Activated CD8-positive, alpha-beta memory T cell treated with anti-CD3 and anti-CD28 coated beads, Interleukin-2, amount 50 U/mL, for 1 hour (primary cell): Measurements from ENCODE around the gene SYT13.
"Not testable (repeated sequence)": the region's sequence is repeated elsewhere in the genome, so short reads cannot be mapped to it uniquely, and the experiment has no call there.

Experiments
- DNase-seq: peaks from one replicate; pipeline ENCODE4 v3.0.0-alpha.2; 2020; ENCODE audit errors: extremely low read depth

SYT13 gene

DNA sequence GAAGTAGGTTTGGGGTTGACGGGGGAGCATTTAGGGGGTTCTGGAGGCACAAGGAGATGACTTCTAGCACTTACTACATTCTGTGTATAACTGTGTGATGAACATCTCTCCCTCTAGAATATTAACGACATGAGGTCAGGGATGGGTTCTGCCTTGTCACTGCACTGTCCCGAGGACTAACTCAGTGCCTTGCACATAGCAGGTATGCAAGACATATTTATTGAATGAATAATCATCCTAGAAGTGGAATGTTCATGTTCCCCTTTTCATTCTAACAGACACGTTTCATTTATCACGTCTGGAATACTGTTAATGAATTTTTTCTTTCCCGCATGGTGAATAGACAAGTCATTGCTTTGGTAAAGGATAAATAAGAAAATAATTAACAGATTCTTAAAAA lies 12.6 kb downstream of the SYT13 start:
- no peak for DNase-seq

DNA sequence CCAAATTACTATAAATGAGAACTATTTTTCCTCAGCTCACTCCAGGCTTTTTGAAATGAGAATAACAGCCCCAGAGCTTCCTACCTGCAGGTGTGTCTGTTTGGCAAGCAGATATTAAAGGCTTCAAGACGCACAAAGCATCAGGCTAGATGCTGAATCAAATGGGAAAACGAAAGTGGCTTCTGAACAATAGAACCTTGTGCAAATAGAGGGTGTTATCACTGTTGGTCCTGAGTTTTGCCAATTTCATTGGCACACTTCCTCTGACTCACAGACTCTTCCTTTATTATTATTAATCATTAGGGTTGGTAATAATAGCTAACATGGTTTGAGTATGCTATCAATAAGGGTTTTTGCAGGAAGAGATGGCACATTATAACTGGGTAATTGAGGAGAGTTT lies 13.4 kb downstream of the SYT13 start:
- DNase-seq = no peak

DNA sequence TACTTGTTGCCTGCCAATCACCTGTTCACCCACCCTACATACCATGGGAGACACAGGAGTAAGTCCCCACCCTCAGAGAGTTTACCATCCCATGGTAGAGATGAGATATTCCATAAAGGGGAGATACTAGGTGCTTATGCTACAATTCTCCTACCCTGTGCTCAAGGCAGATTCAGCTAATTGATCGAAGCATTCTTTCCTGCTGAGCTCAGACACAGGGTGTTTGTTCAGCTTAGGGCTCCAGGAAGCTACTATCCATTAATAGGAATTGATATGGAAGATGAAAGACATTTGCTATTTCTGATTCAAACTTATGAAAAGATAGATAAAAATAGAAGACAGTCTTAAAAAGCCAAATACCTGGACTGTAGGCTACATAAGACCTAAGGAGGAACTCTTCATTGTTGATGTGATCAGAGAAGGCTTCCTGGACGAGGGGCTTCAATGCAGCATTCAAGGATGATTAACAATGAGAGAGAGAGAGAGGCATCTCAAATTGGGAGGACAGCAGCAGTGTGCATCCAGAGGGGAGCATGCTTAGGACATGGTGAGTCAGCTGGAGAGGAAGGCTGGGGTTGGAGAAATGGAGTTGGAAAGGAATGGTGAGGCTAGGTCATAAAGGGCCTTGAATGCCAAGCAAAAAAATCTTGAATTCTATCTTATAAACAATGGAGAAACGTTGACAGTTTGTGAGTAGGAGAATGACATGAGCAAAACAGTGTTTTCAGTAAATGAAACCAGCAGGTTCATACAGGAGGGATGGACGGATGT lies 15.0 kb downstream of the SYT13 start:
- no peak for DNase-seq

DNA sequence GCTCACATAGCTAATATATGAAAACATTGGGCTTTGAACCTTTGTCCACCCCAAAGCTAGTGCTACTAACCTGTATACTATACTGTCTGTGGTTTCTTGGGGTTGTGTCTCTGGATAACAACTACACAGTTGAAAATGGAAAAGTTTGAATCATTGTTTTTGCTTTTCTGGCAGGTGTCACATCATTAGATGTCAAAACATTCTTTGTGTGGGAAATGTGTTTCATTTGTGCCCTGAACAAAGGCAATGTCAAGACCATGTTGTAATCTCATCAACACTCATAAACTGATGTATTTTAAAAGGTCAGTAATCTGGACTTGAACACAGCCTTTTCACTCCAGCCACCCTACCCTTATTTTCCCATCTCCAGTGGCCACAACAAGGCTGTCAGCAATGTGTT lies 16.5 kb downstream of the SYT13 start:
- DNase-seq = no peak

DNA sequence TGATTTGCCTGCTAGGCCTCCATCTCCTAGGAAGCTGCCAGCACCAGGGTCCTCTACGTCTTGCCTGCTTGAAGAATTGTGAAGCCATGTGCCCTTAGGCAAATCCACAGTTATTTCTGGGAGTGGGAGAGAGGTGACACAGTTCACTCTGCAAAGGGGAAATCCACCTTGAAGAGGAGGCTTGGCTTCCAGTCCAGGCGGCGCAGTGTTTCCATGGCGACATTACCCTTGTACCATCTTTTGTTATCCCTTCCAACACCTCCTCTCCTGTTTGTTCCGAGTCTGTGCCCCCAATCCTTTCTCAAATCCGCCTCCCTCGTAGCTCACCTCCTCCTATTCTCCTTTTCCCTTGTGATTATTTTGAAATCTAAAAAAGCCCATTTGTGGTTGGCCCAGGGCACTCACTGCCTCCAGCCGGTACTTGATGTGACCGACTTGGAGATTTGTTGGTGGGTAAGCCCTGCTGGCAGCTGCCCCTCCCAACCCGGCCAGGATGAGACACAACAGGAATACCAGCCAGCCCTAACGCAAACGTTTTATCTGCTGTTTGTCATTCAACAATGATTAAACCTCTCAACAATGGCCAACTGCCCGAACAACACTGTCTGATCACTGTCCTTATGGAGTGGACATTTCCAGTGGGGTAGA lies 18.4 kb downstream of the SYT13 start:
- no peak for DNase-seq

DNA sequence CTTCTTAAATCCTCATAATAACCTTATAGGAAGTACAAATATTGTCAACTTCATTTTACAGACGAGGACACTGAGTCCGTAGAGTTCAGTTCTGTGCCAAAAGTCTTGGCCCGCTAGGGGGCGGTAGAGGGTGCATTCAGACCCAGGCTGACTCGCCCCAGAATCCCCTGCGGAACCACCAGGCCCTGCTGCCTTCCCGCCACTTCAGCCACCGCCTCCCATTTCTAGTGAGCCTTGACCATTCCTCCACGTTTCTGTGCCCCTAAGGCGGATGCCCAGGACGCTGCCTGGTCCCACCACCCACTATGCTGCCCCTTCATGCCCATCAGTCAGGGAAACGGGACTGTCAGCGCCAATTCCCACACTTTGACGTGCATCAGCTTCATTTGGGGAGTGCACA lies 19.1 kb downstream of the SYT13 start:
- no peak for DNase-seq

DNA sequence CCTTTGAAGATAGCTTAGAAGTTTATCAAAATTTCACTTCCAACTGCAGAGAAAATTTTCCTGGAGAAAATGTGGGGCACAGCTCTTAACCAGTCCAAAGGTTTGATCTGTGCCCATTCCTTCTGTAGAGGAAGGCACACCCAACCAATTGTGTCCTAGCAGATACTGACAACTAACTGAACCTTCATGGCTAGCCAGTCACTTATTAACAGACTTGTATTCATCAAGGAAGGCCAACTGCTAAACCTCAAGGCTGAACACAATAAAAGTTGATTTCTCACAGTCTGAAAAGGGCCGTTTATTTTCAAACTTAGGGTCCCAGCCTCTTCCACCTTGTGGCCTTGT lies 19.5 kb downstream of the SYT13 start:
- DNase-seq = no peak

DNA sequence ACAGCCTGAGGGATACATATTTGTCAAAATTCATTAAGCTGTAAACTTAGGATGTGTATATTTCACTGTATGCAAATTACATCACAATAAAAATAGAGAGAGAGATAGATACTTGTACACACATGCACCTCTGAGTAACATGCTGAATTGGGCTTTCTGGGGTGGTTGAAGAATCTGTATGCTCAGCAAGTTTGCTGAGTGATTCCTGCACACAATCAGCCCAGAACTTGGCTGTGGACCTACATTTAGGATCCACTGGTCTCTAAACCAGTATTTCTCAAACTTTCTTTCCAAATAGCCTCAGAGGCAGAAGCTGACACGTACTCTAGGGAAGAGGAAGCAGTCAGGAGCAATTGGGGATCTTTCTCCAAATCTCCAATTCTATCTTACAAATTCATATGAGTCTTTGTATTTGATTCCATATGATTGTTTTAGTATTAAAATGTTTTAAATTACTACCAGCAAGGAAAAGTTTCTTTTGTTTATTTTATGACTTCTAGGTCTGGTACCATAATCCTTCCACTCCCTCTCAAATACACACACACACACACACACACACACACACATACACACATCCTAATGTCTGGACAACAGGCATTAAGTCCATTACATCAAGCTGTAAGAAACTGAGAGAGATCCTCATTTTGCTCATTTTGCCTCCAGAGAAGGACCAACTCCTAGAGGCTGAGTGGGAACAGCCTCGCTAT lies 20.0 kb downstream of the SYT13 start:
- no peak for DNase-seq

DNA sequence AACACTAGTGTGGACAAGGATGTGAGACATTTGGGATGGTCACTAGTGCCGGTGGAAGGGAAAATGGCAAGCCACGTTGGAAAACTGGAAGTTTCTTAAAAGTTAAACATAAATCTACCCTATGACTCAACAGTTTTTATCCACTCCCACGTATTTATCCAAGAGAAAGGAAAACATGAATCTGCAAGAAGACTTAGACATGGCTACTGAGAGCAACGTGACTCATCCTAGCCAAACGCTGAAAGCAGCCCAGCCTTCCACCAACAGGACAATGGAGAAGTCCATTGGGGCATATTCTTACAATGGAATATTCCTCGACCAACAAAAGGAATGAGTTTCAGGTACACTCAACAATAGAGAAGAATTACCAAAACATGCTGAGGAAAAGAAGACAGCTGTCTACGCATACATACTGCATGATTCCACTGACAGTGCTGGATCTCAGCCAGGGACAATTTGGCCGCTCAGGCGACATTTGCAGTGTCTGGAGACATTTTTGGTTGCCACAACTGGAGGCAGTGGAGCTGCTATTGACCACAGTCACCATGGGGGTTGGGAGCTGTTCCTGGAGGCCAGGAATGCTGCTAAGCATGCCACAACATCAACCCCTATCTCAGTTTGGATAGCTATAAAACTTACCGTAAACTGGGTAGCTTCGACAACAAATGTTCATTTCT lies 21.2 kb downstream of the SYT13 start:
- no peak for DNase-seq

DNA sequence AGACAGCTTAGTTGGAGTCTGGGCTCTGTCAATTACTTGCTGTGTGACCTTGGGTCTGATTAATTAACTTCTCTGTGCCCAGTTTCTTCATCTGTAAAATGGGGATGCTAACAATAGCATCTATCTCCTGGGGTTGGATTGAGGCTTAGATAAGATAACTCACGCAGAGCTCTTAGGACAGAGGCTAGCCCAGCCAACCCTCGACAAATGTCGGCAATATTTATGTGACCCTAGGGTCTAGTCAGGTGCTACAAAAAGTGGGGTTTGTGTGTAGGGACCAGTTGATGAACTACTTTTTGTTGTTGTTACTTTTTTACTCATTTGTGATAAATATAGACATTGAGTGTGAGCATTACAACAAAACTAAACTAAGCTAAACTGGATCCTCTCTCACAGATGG lies 22.4 kb downstream of the SYT13 start:
- DNase-seq = no peak

DNA sequence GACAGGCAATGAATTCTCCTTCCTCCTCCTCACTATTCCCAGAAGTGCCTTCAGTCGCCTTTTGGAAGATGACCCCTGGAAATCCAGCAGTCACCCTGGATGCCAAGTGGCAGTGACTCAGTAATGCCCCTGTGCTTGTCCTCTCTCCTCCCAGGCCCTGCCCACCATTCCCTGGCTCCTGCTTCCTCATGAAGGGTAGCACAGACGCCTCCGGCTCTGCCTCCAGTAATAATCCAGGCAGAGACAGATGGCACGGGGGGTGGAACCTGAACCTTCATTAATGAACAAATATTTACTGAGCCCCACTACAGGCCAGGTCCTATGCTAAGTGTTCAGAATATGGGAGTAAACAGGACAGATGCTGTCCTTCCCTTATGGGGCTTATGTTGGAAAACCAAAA lies 23.2 kb downstream of the SYT13 start:
- no peak for DNase-seq

DNA sequence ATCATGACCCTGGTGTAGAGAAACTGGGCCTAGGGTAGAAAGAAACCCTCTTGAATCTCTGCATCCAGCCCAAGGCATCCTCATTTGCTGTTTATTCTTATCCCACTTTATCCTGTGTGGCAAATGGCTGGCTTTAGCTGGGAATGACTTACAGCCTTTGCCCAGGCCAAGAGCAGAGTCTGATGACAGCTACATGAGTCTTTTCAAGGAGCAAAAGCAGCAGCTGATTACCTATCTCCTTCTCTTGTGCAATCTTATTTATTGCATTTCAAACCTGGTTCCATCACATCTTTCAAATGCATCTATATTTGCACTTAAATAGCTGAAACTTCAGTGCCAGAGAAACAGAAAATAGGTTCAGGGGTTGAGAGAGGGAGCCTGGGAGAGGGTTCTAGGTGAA lies 26.1 kb downstream of the SYT13 start:
- no peak for DNase-seq

DNA sequence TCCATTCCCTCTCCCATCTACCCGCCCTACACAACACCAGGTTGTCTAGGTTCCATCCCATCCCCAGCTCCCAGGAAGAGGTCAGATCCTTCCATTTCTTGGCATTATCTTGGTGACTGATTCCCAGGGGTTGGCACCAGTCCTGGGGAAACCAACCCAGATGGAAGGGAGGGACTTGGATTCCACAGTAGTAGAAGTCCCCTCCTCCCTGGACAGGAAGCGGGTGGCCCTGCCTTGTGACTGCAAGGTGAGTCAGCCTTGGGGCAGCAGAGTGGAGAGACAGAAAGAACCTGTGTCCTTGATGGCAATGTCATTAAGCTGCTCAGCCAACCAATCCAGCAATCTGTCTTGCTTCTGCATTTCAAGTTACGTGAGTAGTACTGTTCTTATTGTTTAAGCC lies 26.5 kb downstream of the SYT13 start:
- no peak for DNase-seq

DNA sequence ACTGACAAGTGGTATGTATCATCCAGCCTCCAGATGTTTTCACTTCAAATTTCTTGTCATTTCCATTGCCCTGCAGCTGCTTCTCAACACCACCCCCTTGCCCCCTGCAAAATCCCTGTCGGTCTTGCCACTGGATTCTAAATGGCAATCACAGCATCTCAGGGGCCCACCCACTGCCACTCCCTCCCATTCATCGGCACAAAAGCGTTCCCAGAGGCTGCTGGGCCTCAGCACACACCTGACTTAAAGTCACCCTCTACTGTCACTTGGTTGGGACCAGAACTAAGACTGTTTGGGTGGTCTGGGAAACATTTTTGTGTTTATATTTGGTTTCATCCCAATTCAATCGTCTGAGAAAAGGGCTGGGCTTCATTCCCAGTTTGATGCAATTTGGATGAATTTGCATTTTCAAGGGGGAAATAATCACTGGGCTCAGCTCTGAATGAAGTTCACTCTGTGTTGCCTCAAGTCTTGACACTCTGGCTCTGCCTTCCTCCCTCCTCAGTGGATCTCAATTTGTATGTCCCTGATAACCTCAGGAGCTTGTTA lies 27.1 kb downstream of the SYT13 start:
- no peak for DNase-seq

DNA sequence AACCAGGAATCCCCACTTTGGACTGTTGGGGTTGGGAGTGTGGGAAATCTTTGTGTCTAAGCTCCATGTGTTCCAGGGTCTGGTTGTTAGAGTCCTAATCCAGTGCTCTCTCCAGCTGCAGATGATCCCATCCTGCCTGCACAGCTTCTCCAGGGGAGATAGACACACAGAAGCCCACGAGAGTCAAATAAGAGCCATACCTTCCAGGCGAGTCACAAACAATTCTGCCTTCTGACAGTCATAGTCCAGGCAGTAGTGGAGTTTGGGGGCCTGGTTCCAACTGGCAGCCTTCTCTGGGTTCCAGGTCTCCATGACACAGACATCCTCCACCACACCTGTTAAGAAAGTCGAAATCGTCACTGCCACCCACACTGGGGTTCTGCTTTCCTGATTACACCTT lies 32.1 kb downstream of the SYT13 start:
- DNase-seq = no peak

DNA sequence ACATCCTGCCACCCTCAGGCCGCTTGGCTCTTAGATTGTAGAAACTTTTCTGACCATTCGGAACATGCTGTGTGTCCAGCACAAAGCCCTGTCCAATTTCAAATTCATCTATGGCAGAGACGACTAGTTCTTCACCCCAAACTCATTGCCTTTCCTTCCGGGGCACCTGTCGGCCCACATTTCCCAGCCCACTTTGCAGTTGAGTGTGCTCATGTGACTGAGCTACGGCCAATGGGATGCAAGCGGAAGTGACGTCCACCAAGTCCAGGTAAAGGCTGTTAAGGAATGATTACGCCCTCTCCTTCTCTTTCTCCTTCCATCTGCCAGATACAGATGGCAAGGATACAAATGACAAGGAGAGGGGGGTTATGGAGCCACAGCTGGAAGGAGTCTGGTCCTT lies 32.5 kb downstream of the SYT13 start:
- no peak for DNase-seq

DNA sequence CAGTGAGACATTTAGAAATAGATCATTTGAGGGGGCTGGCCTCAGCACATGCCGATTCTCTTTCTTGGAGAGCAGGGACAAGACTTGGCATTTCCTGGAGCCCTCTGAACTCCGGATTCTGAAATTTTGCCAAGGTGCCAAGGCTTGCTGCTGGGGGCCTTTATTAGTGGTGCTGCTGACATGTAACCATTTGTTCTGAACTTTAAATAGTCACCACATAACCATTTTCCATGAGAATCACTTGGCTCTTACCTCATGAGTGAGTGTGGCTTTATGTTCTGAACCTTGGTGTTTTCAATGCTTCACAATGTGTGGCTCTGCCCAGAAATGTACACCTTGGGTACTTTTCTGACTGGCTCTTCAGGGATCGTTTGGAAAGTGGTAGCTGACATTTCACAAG lies 33.3 kb downstream of the SYT13 start:
- DNase-seq = no peak

DNA sequence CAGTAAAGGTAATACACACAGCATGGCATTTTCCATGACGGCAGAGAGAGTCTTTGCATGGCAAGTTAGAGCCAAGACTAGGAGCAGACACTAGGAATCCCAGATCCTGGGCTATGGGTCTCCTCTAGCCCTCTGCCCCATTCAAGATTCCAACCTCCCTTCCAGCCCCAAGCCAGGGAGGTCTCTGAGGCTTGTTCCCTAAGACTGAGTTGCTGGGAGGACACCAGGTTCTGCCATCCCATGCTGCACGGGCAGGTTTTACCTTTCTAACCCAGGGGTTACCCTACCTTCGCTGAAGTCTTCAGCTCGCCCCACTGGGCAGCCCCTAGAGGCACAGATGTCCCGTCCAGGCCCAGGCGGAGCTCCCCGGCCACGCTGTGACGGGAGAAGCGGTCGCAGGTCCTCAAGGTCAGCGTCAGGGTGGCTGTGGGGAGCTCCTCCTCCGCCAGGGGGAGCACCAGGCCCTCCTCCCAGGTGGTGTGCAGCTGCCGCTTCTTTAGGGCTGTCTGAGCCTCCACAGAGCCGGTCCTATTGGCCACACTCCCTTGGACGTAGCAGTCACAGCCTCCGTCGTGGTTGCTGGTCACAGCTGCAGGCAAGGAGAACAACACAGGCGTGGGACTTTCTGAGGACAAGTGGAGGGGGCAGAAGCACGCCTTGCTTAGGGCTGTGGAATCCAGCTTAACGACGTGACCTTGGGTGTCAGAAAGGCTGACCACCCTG lies 33.8 kb downstream of the SYT13 start:
- no peak for DNase-seq

DNA sequence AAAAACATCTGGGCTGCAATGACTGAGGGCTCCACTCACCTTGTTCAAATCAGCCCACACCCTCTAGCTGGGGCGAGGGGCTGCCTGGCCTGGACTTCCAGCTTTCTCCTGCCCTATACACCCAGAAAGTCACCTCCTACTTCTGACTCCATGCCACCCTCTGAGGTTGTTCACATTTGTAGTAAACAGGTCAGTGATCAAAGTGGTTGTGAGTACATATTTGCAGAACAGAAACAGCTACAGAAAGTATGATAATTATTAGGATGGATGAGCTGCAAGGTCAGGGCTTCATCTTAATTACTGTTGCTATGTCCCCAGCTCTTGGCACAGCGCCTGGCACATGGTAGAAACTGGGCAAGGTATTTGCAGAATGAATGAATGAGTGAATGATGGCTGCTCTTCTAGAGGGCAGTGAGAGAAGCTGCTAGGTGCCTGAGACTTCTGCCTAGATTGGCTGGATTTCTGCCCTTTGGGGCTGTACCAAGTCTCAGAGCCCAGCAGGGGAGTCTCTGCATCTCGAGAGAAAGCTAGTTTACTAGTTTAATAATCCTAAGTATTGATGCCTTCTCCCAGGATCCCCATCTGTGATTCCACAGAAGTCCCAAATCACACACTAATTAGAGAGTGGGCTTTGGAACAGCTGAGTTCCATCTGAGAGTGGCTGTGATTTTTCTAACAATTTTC lies 36.0 kb downstream of the SYT13 start:
- DNase-seq = no peak

DNA sequence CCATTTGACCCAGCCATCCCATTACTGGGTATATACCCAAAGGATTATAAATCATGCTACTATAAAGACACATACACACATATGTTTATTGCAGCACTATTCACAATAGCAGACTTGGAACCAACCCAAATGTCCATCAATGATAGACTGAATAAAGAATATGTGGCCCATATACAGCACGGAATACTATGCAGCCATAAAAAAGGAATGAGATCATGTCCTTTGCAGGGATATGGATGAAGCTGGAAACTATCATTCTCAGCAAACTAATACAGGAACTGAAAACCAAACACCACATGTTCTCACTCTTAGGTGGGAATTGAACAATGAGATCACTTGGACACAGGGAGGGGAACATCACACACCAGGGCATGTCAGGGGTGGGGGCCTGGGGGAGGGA lies 36.8 kb downstream of the SYT13 start:
- not testable (repeated sequence) for DNase-seq

DNA sequence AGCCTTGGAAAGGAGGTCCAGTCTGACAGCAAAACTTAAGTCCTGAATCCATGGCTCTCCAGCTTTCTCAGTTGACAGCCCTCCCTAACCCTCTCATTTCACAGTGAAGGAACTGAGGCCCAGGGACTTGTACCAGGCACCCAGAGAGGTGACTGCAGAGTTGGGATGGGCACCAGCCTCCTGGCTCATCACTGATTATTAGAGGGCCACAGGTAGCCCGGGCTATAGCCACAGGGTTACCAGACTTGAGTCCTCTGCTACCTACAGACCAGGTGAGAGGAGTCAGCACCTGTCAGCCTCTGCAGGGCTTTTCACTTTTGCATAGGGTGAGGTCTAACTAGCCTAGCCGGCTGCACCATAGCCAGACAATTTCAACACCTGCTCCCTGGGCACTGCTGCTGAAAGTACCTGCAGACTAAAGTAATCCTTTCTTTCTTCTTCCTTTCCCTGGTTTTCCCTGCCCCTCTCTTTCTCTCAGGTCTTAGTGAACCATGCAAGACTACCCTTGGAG lies 37.6 kb downstream of the SYT13 start:
- no peak for DNase-seq
